ENCODE data around the gene SPX. TPM values are rescaled to one million over a fixed set of nuclear protein-coding genes. Genes with fewer than 3 reads are reported as not detected.
A peak's percentile ranks its signal among the peaks of the same experiment; 100 is the strongest.

Gene SPX
- total RNA-seq, 4 donors from 2014 or later, result 0.49 TPM; not detected in 3

DNA sequence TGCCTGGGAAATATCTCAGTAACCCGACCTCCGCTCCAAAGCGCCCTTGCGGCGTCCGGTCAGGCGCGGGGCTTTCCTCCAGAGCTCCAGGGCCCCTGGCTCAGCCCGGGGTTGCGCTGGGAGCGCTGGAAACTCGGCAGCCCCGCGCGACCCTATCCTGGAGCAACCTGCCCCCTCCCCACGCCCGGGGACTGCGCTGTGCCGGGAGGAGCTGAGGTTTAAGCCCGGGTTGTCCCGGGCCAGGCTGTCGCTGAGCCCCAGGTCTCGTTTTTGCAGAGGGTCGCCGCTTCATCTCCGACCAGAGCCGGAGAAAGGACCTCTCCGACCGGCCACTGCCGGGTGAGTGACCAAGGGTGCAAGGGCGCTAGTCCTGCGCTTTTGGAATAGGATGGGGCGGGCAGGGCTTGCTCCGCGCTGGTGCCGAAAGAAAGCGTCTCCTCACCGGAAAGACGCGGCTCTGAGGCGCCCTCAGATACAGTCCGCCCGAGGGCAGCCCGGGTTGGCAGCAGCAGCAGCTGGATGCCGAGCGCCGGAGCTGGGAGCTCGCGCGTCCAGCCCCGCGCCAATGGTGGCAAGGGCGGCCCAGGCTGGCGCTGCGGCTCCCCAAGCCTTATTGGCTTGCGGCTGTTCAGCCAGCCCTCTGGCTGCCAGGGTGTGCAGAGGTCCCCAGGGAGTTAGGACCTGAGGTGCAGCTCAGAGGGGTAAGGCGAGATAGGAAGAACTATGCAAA, 1.5 kb downstream of the SPX start:
- intact Hi-C loops (cut with DNase I; ENCODE audit: low total_unique reads), result no loop called here
- 0% methylated on average over 26 to 54 of the region's 57 CpGs for WGBS, 2 donors
- TF ChIP-seq POLR2A (IDR thresholded peaks at IDR 0.05), result no peak
- TF ChIP-seq, protein P1, sequence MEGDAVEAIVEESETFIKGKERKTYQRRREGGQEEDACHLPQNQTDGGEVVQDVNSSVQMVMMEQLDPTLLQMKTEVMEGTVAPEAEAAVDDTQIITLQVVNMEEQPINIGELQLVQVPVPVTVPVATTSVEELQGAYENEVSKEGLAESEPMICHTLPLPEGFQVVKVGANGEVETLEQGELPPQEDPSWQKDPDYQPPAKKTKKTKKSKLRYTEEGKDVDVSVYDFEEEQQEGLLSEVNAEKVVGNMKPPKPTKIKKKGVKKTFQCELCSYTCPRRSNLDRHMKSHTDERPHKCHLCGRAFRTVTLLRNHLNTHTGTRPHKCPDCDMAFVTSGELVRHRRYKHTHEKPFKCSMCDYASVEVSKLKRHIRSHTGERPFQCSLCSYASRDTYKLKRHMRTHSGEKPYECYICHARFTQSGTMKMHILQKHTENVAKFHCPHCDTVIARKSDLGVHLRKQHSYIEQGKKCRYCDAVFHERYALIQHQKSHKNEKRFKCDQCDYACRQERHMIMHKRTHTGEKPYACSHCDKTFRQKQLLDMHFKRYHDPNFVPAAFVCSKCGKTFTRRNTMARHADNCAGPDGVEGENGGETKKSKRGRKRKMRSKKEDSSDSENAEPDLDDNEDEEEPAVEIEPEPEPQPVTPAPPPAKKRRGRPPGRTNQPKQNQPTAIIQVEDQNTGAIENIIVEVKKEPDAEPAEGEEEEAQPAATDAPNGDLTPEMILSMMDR (IDR thresholded peaks at IDR 0.05), result no peak
- H3K4me3 ChIP-seq (ENCODE audit: low read depth, poor library complexity, severe bottlenecking), result peak overlapping the region; percentile 17
- DNase-seq (ENCODE audit: low spot score in 2 of 2), result peak in 1 of 2 donors; percentile 86

DNA sequence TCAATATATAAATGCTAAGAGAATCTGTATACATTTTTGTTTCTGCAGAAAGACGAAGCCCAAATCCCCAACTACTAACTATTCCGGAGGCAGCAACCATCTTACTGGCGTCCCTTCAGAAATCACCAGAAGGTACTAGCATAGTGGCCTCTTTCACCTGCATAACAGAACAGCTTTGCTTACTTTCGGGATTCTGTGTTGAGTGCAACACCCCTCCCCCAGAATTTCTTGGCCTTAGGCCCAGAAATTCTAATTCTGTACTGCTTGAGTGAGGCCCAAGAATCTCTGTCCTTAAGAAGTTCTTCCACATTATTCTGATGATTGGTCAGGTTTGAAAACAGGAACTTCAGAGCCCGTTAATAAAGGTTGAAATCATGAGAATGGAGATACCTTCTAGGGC, 2.9 kb downstream of the SPX start:
- DNase-seq (ENCODE audit: low spot score in 2 of 2), result no peak
- intact Hi-C loops (cut with DNase I; ENCODE audit: low total_unique reads), result no loop called here
- 78 to 80% methylated on average over 5 of the region's 5 CpGs for WGBS, 2 donors
- H3K4me3 ChIP-seq (ENCODE audit: low read depth, poor library complexity, severe bottlenecking), result no peak overlapping the region
- TF ChIP-seq, protein P1 (IDR thresholded peaks at IDR 0.05), result no peak

DNA sequence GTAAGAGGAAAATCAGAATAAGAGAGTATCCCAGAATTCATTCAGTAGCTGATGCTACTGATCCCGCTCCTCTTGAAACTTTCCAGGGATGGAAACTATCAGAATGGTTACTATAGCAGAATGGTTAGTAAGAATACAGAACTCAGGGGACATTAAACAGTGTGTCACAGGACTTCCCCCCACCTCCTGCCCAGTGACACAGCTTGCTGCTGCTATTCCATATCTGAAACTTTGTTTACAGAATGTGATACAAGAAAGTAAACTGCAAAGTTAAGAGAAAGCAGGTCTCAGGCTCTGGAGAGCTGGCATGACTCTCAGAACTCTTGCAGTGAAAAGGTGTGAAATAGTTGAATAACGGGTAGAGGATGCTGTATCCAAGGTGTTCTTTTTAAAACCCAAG, 3.4 kb downstream of the SPX start:
- intact Hi-C loops (cut with DNase I; ENCODE audit: low total_unique reads), result no loop called here
- WGBS, 2 donors, result 76 to 79% methylated on average over 2 of the region's 2 CpGs
- no peak overlapping the region for H3K4me3 ChIP-seq (ENCODE audit: low read depth, poor library complexity, severe bottlenecking)
- DNase-seq (ENCODE audit: low spot score in 2 of 2), result no peak
- no peak for TF ChIP-seq POLR2A (IDR thresholded peaks at IDR 0.05)
- TF ChIP-seq, protein P1 (IDR thresholded peaks at IDR 0.05), result no peak

DNA sequence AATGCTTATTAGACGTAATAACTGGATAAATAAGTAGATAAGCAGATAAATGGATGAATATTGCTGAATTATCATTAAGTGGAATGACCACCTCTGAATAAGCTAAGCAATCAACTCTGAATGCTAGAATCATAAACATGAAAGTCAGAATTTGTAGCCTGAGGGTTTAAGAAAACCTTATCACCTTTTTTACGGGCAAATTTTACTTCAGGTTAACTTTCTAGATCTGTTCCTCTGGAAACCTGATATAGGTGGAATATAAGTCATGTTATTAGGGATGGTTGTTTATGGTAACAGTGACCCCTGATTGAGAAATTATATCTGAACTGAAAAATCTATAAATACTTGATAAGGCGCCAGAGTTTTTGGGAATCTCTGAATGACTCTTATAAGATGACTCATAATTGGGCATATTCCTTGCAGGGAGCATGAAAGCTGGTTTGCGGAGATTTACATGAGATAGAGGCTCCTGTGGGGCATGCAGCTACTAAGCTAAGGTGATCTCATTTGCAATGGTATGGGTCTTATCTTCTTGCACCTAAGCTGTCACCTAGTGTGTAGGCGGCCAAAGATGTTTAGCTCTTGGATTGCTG, 12.1 kb downstream of the SPX start:
- 60 to 61% methylated on average over 5 of the region's 5 CpGs for WGBS, 2 donors
- no peak for TF ChIP-seq POLR2A (IDR thresholded peaks at IDR 0.05)
- TF ChIP-seq, protein P1 (IDR thresholded peaks at IDR 0.05), result no peak
- intact Hi-C loops (cut with DNase I; ENCODE audit: low total_unique reads), result no loop called here
- DNase-seq (ENCODE audit: low spot score in 2 of 2), result no peak
- H3K4me3 ChIP-seq (ENCODE audit: low read depth, poor library complexity, severe bottlenecking), result no peak overlapping the region

DNA sequence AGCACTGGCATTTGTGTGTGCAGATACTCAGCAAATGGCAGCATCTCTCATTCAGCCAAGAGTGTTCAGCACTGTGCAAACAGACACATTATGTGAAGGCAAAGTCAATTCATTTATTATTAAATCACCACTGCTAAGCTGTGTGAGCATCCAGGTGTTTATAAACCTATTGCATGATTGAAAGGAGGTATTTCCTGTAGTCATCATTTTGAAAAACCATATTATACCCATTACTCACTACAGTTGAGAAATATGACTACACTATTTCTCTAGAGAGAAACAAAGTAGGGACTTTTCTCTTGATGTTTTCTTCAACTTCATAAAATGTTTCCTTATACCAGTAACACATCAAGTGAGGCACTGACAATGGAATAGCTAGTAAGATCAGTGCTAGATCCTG, 13.7 kb downstream of the SPX start:
- no peak overlapping the region for H3K4me3 ChIP-seq (ENCODE audit: low read depth, poor library complexity, severe bottlenecking)
- TF ChIP-seq, protein P1 (IDR thresholded peaks at IDR 0.05), result no peak
- no peak for TF ChIP-seq POLR2A (IDR thresholded peaks at IDR 0.05)
- DNase-seq (ENCODE audit: low spot score in 2 of 2), result no peak
- intact Hi-C loops (cut with DNase I; ENCODE audit: low total_unique reads), result no loop called here

Data from lower leg skin (tissue), 4 donors.